ENCODE results near the gene AMN1. TPM values are rescaled to one million over a fixed set of nuclear protein-coding genes. Genes with fewer than 3 reads are reported as not detected.

AMN1 gene
- total RNA-seq, 4 donors from 2014 or later = 3.4 to 16.4 (median 10.5) TPM

DNA sequence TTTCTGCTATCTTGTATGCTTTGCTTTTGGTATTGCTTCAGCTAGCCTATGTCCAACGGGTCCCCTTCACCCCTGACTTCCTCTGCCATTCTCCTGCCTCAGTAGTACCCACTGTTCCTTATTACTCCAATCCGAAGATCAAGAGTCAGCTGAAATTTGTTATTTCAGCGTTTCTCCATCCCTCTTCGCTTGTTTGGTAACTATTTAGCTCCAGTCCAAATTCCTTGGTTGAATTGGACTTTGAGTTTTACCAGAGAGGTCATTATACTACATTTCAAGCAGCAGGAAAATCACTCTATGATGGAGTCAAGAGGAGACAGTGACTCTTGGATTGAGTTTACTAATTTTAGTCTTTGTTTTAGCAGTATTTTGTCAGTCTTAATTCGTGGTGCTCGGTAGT, 64.8 kb downstream of the AMN1 start:
- no peaks in the 10 kb centered on the region for H3K27me3 ChIP-seq
- WGBS = 88% methylated on average over 6 of the region's 6 CpGs
- no peak for TF ChIP-seq POLR2AphosphoS5 (IDR thresholded peaks at IDR 0.05)
- no peak for TF ChIP-seq EP300 (IDR thresholded peaks at IDR 0.05)
- no peak for TF ChIP-seq POLR2A (IDR thresholded peaks at IDR 0.05)
- TF ChIP-seq, protein P1, sequence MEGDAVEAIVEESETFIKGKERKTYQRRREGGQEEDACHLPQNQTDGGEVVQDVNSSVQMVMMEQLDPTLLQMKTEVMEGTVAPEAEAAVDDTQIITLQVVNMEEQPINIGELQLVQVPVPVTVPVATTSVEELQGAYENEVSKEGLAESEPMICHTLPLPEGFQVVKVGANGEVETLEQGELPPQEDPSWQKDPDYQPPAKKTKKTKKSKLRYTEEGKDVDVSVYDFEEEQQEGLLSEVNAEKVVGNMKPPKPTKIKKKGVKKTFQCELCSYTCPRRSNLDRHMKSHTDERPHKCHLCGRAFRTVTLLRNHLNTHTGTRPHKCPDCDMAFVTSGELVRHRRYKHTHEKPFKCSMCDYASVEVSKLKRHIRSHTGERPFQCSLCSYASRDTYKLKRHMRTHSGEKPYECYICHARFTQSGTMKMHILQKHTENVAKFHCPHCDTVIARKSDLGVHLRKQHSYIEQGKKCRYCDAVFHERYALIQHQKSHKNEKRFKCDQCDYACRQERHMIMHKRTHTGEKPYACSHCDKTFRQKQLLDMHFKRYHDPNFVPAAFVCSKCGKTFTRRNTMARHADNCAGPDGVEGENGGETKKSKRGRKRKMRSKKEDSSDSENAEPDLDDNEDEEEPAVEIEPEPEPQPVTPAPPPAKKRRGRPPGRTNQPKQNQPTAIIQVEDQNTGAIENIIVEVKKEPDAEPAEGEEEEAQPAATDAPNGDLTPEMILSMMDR (IDR thresholded peaks at IDR 0.05) = no peak
- H3K27ac ChIP-seq = no peak overlapping the region
- H3K4me3 ChIP-seq = no peak overlapping the region
- H3K4me1 ChIP-seq = peaks cover 8% of the 10 kb centered on the region
- peaks cover 18% of the 10 kb centered on the region for H3K36me3 ChIP-seq
- H3K9me3 ChIP-seq = peaks cover 2% of the 10 kb centered on the region
- no peak for DNase-seq (ENCODE audit: low spot score in 2 of 2)

DNA sequence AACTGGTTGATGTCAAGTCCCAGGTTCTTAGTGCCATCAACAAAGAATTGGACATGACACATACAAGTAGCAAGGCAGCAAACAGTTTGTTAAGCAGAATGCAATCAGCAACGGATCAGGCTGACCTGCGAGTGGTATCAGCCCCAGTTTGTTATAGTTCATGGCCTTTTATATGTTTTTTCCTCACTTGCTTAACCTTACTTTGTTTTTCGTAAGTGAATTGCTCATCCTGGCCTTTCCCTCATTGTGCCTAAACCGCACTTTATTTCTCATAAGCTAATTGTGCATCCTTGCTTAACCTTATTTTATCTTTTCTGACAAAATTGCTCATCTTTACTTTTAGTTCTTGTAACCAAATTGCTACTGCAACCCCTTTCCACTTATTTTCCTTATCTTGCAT, 65.2 kb downstream of the AMN1 start:
- H3K27me3 ChIP-seq = no peaks in the 10 kb centered on the region
- peaks cover 9% of the 10 kb centered on the region for H3K4me1 ChIP-seq
- H3K4me3 ChIP-seq = no peak overlapping the region
- TF ChIP-seq POLR2AphosphoS5 (IDR thresholded peaks at IDR 0.05) = no peak
- TF ChIP-seq POLR2A (IDR thresholded peaks at IDR 0.05) = no peak
- TF ChIP-seq EP300 (IDR thresholded peaks at IDR 0.05) = no peak
- TF ChIP-seq, protein P1 (IDR thresholded peaks at IDR 0.05) = no peak
- H3K36me3 ChIP-seq = peaks cover 18% of the 10 kb centered on the region
- 89% methylated on average over 4 of the region's 4 CpGs for WGBS
- no peak overlapping the region for H3K27ac ChIP-seq
- H3K9me3 ChIP-seq = no peaks in the 10 kb centered on the region
- DNase-seq (ENCODE audit: low spot score in 2 of 2) = no peak

DNA sequence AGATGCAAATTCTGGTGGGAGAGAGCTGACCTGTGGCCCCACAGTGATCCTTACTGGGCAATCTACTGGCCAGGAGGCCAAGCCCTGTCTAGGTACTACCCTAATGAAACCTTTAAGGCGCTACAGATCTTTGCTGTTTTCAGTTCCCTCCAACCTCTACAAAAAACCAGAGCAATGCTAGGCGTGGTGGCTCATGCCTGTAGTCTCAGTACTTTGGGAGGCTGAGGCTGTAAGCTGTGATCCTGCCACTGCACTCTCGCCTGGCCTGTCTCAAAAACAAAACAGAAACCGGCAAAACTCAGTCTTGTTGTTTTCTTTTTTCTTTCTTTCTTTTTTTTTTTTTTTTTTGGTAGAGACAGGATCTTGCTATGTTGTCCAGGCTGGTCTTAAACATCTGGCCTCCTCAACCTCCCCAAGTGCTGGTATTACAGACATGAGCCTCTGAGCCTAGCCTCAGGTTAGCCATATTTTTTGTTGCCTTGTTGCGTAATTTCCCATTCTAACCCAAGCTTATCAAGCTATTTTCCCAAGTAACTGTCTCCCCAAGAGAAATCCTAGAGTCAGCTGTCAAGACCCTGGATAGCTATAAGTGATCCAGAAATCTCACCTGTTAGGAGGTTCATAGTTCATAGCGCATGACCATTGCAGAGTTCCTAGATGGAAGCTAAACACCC, 66.5 kb downstream of the AMN1 start:
- Histone ChIP-seq H3K36me3 (peaks cover 18% of the 10 kb centered on the region), H3K27me3 (no peaks in the 10 kb centered on the region), H3K27ac (no peak overlapping the region), H3K4me3 (no peak overlapping the region), H3K9me3 (no peaks in the 10 kb centered on the region), H3K4me1 (peaks cover 15% of the 10 kb centered on the region)
- 82% methylated on average over 6 of the region's 6 CpGs for WGBS
- no peak for DNase-seq (ENCODE audit: low spot score in 2 of 2)
- TF ChIP-seq, protein P1 (IDR thresholded peaks at IDR 0.05) = no peak
- TF ChIP-seq POLR2A (IDR thresholded peaks at IDR 0.05) (no peak), EP300 (IDR thresholded peaks at IDR 0.05) (no peak), POLR2AphosphoS5 (IDR thresholded peaks at IDR 0.05) (no peak)

DNA sequence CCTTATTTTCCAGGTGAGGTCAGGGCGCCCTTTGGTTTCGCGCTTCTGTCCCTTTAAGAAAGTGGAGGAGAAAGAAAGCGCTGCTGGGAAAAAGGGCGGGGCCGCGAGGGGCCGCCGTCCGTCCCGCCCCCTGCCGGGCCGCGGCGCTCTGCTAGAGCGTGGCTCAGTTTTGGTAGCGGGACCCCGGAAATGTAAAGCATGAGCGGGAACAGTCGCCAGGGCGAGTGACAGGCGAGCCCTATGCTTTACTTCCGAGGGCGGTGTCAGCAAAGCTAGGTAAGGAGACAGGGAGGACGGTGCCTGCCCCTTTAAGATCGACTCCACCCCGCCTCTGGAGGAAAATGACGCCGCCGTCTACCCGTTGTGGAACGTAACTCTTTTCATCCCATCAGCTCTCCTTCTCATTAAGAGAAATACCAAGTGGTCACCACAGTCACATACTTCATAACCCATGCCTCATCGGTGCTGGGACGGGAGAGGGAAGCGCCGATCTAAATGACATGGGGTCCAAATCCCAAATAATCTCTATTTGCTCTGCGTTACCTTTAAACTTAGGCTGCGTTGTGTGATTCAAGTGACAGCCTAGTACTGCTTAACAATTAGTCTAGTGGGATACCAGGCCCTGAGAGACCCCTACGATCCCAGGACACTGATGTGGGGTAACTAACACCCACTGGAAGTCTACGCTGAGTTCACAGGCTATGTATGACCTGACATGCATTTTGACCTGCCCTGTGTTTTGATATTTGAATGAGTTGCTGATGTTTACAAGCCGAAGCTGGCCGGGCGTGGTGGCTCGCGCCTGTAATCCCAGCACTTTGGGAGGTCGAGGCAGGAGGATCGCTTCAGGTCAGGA, 69.5 kb downstream of the AMN1 start, which contains the start of gene ETFBKMT:
TSS of gene ETFBKMT (plus strand) at position 602 of the 856 bp plus-strand sequence. CDS start 2,266 bp downstream, outside the sequence.
- Histone ChIP-seq H3K9me3 (no peaks in the 10 kb centered on the region), H3K27me3 (no peaks in the 10 kb centered on the region), H3K4me3 (peak within 1 kb of the TSS; percentile 70), H3K4me1 (peaks cover 15% of the 10 kb centered on the region), H3K27ac (peak within 1 kb of the TSS; percentile 91), H3K36me3 (peaks cover 18% of the 10 kb centered on the region)
- TF ChIP-seq POLR2AphosphoS5 (IDR thresholded peaks at IDR 0.05) = peak in 1 of 3 donors; percentile 22
- TF ChIP-seq POLR2A (IDR thresholded peaks at IDR 0.05) = peak in 1 of 2 donors; percentile 30
- TF ChIP-seq, protein P1 (IDR thresholded peaks at IDR 0.05) = peak; percentile 24 to 51
- no peak for TF ChIP-seq EP300 (IDR thresholded peaks at IDR 0.05)
- 2% methylated on average over 47 of the region's 47 CpGs for WGBS
- DNase-seq (ENCODE audit: low spot score in 2 of 2) = peak; percentile 92 to 93

Measured in suprapubic skin (tissue), 4 donors.